Lower leg skin (tissue), 3 donors: ENCODE measurements around the gene FTO.

Experiments used
- CTCF ChIP-seq, 3 donors: fragments of 450-650 bp; IDR thresholded peaks; one replicate each; pipeline ENCODE4 v1.5.1; 2016; ENCODE audit warnings: antibody characterized with exemption in 3 of 3, mild to moderate bottlenecking in 3 of 3, moderate library complexity in 2 of 3
- POLR2A ChIP-seq, 2 donors: fragments of 450-650 bp; IDR thresholded peaks; one replicate each; pipeline ENCODE4 v1.6.1; 2016 to 2017; ENCODE audit warnings: antibody characterized with exemption in 2 of 2, mild to moderate bottlenecking in 1 of 2, moderate library complexity in 1 of 2

- TF ChIP-seq CTCF (IDR thresholded peaks at IDR 0.05): no peak
- TF ChIP-seq POLR2A (IDR thresholded peaks at IDR 0.05): no peak
Observed at GRCh38 chr16:53937161-53937880, 233.4 kb downstream of the FTO start.
